ENCODE results near the gene PPFIBP1.

The PPFIBP1 gene

GRCh38 chr12:27674989-27675388 lies 151.0 kb downstream of the PPFIBP1 start:
- DNase-seq, result no peak

DNA sequence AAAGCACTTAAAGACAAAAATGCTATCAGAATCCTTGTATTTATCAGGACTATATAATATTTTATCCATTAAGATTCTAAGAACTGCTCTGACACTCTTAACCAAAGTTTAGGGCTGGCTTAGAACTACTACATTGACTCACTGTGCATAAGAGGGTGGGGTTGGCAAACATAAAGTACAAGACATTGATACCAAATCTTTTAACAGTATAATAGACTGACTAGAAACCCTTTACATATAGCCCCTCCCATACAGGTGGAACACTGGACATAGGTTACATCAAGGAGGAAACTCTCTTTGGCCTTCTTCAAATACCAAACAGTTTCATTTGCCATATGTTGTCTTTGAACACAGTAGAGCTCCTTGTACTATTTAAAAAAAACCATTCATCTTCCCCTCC lies 156.6 kb downstream of the PPFIBP1 start:
- DNase-seq, result no peak

- DNase-seq, result no peak
Observed at GRCh38 chr12:27682534-27682933, 158.5 kb downstream of the PPFIBP1 start.

DNA sequence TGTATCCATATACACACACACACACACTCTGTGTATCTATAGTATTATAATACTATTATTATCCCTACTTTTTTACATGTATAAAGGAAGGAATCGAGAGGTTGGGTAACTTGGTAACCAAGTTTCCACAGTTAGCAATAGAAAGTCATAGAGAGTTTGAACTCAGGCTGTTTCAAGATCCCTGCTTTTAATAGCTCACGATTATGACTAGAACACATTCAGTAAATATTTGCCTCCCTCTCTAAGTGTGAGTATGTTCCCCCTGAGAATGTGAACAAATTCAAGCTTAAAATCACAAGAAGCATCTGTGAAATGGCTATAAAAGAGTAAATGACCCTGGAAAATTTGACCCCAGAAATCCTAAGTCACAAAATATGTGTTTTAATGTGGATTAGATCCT lies 161.3 kb downstream of the PPFIBP1 start:
- DNase-seq, result no peak

- no peak for DNase-seq
Observed at GRCh38 chr12:27686147-27686546, 162.1 kb downstream of the PPFIBP1 start.

DNA sequence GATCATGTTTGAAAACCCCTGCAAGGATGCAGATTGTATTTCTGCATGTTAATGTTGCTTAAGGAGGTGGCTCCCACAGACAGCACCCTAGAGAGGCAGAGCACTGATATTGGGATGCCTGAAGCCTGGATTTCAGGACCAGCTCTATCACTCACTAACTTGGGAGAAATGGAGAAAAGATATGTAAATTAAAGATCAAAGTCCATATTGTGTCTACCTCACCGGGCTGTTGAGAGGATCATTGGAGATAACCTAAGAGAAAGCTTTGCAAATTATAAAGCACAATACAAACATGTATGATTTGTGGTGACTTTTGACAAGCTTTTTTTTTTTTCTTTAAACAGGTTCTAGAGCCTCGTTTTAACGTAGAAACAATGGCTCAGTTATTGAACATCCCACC lies 164.7 kb downstream of the PPFIBP1 start:
- DNase-seq, result no peak

GRCh38 chr12:27689558-27690180 lies 165.7 kb downstream of the PPFIBP1 start:
- DNase-seq, result no peak

GRCh38 chr12:27693403-27693802 lies 169.4 kb downstream of the PPFIBP1 start:
- no peak for DNase-seq

- DNase-seq, result no peak
Observed at GRCh38 chr12:27695556-27696292, 171.7 kb downstream of the PPFIBP1 start.

- DNase-seq, result no peak
Observed at GRCh38 chr12:27696293-27696652, 172.3 kb downstream of the PPFIBP1 start, which contains the start of gene REP15. Gene REP15, plus strand, starts transcription at chr12:27696447. Its CDS starts 116 bp downstream, at chr12:27696563.

DNA sequence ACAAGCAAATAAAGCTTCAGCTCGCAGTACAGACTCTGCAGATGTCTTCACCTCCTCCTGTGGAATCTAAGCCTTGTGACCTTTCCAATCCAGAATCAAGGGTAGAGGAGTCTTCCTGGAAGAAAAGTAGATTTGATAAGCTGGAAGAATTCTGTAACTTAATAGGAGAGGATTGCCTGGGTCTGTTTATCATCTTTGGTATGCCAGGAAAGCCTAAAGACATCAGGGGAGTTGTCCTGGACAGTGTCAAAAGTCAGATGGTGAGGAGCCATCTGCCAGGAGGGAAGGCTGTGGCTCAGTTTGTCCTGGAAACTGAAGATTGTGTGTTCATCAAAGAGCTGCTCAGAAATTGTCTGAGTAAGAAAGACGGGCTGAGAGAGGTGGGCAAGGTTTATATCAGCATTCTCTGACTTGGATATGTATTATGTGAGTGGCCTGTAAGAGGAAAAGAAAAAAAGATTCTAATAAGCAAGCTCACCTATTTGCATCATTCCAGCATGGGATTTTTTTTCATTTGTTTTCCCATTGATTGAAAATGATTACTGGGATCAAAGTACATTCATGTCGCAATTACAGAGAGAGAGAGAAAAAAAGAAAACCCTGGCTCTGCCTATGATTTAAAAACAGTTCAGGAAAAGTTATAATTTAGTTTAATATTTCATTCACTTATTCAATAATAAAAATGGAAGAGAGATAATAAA lies 173.0 kb downstream of the PPFIBP1 start:
- no peak for DNase-seq

- DNase-seq, result peak; percentile 26
Observed at GRCh38 chr12:27703720-27704452, 179.9 kb downstream of the PPFIBP1 start.

DNA sequence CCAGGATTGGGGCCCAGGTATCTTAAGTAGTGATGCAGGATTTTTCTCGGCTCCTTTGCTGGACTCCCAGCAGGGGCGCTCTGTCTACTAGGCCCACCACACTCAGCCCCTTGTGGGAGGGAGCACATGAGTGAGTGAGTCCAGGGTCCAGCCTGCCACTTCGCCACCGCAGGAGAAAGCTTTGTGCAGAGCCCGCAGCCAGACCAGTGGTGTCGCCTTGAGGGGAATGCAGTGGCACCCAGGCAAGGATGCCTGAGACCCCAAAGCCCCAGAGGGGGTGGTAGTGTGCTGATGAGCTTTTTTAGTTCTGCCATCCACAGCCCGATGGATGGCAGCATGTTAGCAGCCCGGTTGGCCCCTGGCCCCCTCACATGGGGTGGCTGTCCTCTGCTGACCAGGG lies 181.3 kb downstream of the PPFIBP1 start:
- DNase-seq, result no peak

DNA sequence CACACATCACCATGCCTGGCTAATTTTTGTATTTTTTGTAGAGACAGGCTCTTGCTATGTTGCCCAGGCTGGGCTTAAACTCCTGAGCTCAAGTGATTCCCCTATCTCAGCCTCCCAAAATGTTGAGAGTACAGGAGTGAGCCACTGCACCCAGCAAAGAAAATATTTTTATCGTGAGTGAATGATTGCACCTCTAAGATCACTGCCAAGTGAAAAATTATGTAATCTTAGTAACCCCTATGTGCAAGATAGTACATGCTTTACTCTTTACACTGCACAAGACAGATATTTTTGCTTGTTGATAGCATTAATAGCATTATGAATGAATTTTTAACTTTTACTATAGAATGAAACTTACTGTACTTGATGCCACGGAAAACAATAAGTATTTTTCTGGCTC lies 183.2 kb downstream of the PPFIBP1 start:
- DNase-seq, result no peak

GRCh38 chr12:27709212-27709931 lies 185.4 kb downstream of the PPFIBP1 start:
- no peak for DNase-seq

DNA sequence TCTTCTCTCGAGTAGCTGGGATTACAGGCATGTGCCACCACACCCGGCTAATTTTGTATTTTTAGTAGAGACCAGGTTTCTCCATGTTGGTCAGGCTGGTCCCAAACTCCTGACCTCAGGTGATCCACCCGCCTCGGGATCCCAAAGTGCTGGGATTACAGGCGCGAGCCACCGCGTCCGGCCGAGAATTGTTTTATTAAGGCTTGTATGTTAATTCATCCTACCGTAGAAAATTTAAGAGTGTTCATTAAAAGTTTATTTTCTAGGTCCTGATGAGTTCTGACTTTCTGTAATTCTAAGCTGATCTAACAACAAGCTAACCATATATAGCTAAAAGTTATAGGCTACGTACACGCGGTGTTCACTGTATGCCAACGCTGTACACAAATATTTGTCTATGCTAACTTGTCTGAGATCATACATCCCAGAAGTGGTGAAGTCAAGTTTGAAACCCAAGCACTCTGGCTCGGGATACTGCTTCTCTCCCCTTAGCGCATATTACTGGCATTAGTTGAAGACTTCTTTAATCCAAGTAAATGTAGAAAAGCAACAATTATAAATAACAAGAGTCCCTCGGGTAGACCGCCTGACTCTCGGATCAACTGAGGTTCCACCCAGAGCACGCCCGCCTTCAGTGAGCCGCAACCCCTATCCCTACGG lies 186.1 kb downstream of the PPFIBP1 start:
- DNase-seq, result peak; percentile 43

DNA sequence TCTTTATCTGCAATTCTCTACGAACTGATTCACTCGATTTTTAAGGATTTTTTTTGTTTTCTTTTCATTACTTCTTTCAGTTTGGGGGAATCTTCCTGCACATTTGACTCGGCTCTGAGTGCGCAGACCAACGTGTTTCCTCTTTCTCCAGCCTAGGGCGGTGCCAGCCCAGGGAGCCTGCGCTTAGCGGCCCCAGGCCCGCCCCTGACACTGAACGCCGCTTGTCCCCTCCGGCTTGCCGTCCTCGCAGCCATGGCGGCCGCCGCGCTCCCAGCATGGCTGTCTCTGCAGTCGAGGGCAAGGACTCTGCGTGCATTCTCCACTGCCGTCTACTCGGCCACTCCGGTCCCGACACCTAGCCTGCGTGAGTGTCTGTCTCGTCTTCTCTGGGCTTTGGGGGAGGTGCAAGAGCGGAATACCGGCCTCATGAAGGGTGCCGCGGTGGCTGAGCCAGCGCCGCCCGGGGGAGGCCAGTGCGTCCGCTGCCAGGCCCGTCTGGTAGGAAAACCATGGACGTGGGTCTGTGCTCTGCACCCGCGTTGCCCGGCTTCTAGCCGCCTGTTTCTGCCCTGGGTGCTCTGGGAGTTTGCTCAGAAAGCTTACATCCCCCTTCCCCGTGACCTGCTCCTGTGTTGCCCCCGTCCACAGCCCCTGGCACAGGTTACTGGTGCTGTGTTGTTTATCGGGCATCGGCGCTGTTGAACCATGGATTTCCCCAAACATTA lies 186.7 kb downstream of the PPFIBP1 start, which contains the start of gene MRPS35:
Gene MRPS35 (plus strand): TSS at position 241 of the 725 bp plus-strand sequence. CDS start 12 bp downstream, at position 253.
- DNase-seq, result peak; percentile 55

- peak; percentile 21 for DNase-seq
Observed at GRCh38 chr12:27711317-27711682, 187.3 kb downstream of the PPFIBP1 start.

GRCh38 chr12:27711967-27712366 lies 188.0 kb downstream of the PPFIBP1 start:
- DNase-seq, result no peak

GRCh38 chr12:27723212-27723611 lies 199.2 kb downstream of the PPFIBP1 start:
- no peak for DNase-seq

GRCh38 chr12:27730097-27730588 lies 206.1 kb downstream of the PPFIBP1 start:
- DNase-seq, result no peak

Data from NCI-H510A treated with DMSO at 0.1 percent for 48 hours (cell line).